HUDEP-2 (cell line): ENCODE results near the gene SPOCK1.

ENCODE experiments used
- DNase-seq, 76 experiments: peaks; one replicate each; lab custom pipeline; 2025; ENCODE audit not compliant: unreplicated experiment in 76 of 76; lab: John Stamatoyannopoulos, UW

The SPOCK1 gene

GRCh38 chr5:137207023-137207760 lies 291.9 kb downstream of the SPOCK1 start:
- no peak for DNase-seq

- no peak for DNase-seq
These were observed 293.0 kb downstream of the SPOCK1 start for GRCh38 chr5:137206030-137206715.

- DNase-seq = no peak
These were observed 293.7 kb downstream of the SPOCK1 start for GRCh38 chr5:137205231-137206027.

GRCh38 chr5:137203011-137203632 lies 296.0 kb downstream of the SPOCK1 start:
- no peak for DNase-seq

GRCh38 chr5:137201876-137202275 lies 297.2 kb downstream of the SPOCK1 start:
- DNase-seq = no peak

GRCh38 chr5:137200906-137201700 lies 298.0 kb downstream of the SPOCK1 start:
- DNase-seq = no peak

GRCh38 chr5:137199966-137200365 lies 299.2 kb downstream of the SPOCK1 start:
- no peak for DNase-seq

- no peak for DNase-seq
These were observed 299.9 kb downstream of the SPOCK1 start for GRCh38 chr5:137199201-137199600.

- no peak for DNase-seq
These were observed 303.6 kb downstream of the SPOCK1 start for GRCh38 chr5:137195483-137195882.

- no peak for DNase-seq
These were observed 304.8 kb downstream of the SPOCK1 start for GRCh38 chr5:137194300-137194699.

GRCh38 chr5:137192293-137192743 lies 306.8 kb downstream of the SPOCK1 start:
- DNase-seq = no peak

GRCh38 chr5:137191179-137191578 lies 307.9 kb downstream of the SPOCK1 start:
- DNase-seq = no peak

GRCh38 chr5:137190441-137190840 lies 308.7 kb downstream of the SPOCK1 start:
- DNase-seq = no peak

GRCh38 chr5:137190031-137190430 lies 309.1 kb downstream of the SPOCK1 start:
- no peak for DNase-seq

GRCh38 chr5:137188566-137188965 lies 310.6 kb downstream of the SPOCK1 start:
- DNase-seq = no peak

GRCh38 chr5:137186759-137187461 lies 312.2 kb downstream of the SPOCK1 start:
- no peak for DNase-seq

GRCh38 chr5:137185193-137185592 lies 313.9 kb downstream of the SPOCK1 start:
- no peak for DNase-seq

- no peak for DNase-seq
These were observed 314.4 kb downstream of the SPOCK1 start for GRCh38 chr5:137184734-137185133.

GRCh38 chr5:137182576-137182975 lies 316.6 kb downstream of the SPOCK1 start:
- DNase-seq = no peak

GRCh38 chr5:137181667-137182066 lies 317.5 kb downstream of the SPOCK1 start:
- DNase-seq = no peak
